Left renal pelvis (tissue), 4 donors: ENCODE results near the gene TGM4. TPM values are rescaled to one million over a fixed set of nuclear protein-coding genes. Genes with fewer than 3 reads are reported as not detected.
"Not testable (repeated sequence)": the region's sequence is repeated elsewhere in the genome, so short reads cannot be mapped to it uniquely, and the experiment has no call there.

ENCODE experiments used
- DNase-seq, 4 donors: peaks; one replicate each; pipeline ENCODE4 v3.0.0-alpha.2; 2013; ENCODE audit warnings: low read depth in 4 of 4, low spot score in 3 of 4
- polyA plus RNA-seq, 4 donors: library from polyadenylated mRNA; unstranded; fragments of 120-200 nt; gene quantifications; one replicate each; pipeline ENCODE4 v1.2.1, GENCODE V29; 2013; ENCODE audit not compliant: insufficient read length in 4 of 4

TGM4 gene
- polyA plus RNA-seq, 4 donors, result 0.06 to 0.10 (median 0.07) TPM; not detected in 1

GRCh38 chr3:44949770-44950169 is 75.4 kb downstream of the TGM4 start:
- DNase-seq, result not testable (repeated sequence)

- no peak for DNase-seq
These were observed 75.9 kb downstream of the TGM4 start for GRCh38 chr3:44950275-44950734.

- DNase-seq, result no peak
These were observed 78.3 kb downstream of the TGM4 start for GRCh38 chr3:44952689-44953088.

GRCh38 chr3:44954304-44954703 is 79.9 kb downstream of the TGM4 start:
- DNase-seq, result no peak

GRCh38 chr3:44954962-44955361 is 80.6 kb downstream of the TGM4 start:
- no peak for DNase-seq

GRCh38 chr3:44955917-44956316 is 81.5 kb downstream of the TGM4 start:
- no peak for DNase-seq

GRCh38 chr3:44957986-44958385 is 83.6 kb downstream of the TGM4 start:
- no peak for DNase-seq

- no peak for DNase-seq
These were observed 84.0 kb downstream of the TGM4 start for GRCh38 chr3:44958386-44958785.

- DNase-seq, result no peak
These were observed 86.1 kb downstream of the TGM4 start for GRCh38 chr3:44960387-44961026.

GRCh38 chr3:44961888-44962287 is 87.5 kb downstream of the TGM4 start:
- no peak for DNase-seq

- no peak for DNase-seq
These were observed 88.4 kb downstream of the TGM4 start for GRCh38 chr3:44962621-44963393.

- DNase-seq, result no peak
These were observed 89.3 kb downstream of the TGM4 start for GRCh38 chr3:44963571-44964325.

Other genes with a start within 250 kb of the TGM4 start
- 10 to 100 TPM; 28.0 to 37.0 (median 34.2) TPM for gene ZNF197, start 249.6 kb upstream of the TGM4 start, polyA plus RNA-seq
- gene ZNF35, start 225.9 kb upstream of the TGM4 start, polyA plus RNA-seq, result 10 to 100 TPM in 3 of 4 donors, 1 to 10 TPM in 1; 7.4 to 12.5 (median 11.4) TPM
- 10 to 100 TPM in 3 of 4 donors, 1 to 10 TPM in 1; 8.6 to 18.0 (median 14.1) TPM for gene ZNF502, start 161.9 kb upstream of the TGM4 start, polyA plus RNA-seq
- 10 to 100 TPM; 11.6 to 12.9 (median 11.9) TPM for gene ZNF501, start 145.0 kb upstream of the TGM4 start, polyA plus RNA-seq
- 10 to 100 TPM; 49.7 to 75.7 (median 60.3) TPM for gene KIAA1143, start 113.0 kb upstream of the TGM4 start, polyA plus RNA-seq
- gene KIF15, start 112.8 kb upstream of the TGM4 start, polyA plus RNA-seq, result 10 to 100 TPM; 20.8 to 27.2 (median 25.0) TPM
- gene TMEM42, start 12.7 kb upstream of the TGM4 start, polyA plus RNA-seq, result 10 to 100 TPM; 17.8 to 28.5 (median 27.0) TPM
- 10 to 100 TPM; 81.7 to 97.9 (median 84.8) TPM for gene ZDHHC3, start 101.6 kb downstream of the TGM4 start, polyA plus RNA-seq
- 10 to 100 TPM; 41.2 to 54.7 (median 51.5) TPM for gene EXOSC7, start 101.6 kb downstream of the TGM4 start, polyA plus RNA-seq
- 10 to 100 TPM; 27.0 to 76.6 (median 35.8) TPM for gene CLEC3B, start 151.7 kb downstream of the TGM4 start, polyA plus RNA-seq